T-helper 1 cell (primary cell): Measurements from ENCODE around the gene TRABD.

Experiments used
- DNase-seq, 5 donors: peaks; one replicate each; pipeline ENCODE4 v3.0.0-alpha.2; 2012 to 2020

Gene TRABD

DNA sequence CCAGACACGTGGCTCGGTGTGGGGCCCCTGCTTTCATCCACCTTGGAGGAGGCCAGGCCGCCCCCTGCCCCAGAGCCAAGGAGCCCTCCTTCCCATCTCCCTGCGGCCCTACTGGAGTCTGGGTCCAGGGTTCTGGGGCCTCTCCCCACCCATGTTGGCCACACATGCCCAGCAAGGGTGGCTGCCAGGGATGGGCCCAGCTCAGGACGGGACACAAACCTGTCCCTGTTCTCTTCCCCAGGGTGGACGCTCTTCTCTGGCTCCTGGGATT, 10.6 kb upstream of the TRABD start:
- peak in 1 of 5 donors; percentile 4 for DNase-seq

DNA sequence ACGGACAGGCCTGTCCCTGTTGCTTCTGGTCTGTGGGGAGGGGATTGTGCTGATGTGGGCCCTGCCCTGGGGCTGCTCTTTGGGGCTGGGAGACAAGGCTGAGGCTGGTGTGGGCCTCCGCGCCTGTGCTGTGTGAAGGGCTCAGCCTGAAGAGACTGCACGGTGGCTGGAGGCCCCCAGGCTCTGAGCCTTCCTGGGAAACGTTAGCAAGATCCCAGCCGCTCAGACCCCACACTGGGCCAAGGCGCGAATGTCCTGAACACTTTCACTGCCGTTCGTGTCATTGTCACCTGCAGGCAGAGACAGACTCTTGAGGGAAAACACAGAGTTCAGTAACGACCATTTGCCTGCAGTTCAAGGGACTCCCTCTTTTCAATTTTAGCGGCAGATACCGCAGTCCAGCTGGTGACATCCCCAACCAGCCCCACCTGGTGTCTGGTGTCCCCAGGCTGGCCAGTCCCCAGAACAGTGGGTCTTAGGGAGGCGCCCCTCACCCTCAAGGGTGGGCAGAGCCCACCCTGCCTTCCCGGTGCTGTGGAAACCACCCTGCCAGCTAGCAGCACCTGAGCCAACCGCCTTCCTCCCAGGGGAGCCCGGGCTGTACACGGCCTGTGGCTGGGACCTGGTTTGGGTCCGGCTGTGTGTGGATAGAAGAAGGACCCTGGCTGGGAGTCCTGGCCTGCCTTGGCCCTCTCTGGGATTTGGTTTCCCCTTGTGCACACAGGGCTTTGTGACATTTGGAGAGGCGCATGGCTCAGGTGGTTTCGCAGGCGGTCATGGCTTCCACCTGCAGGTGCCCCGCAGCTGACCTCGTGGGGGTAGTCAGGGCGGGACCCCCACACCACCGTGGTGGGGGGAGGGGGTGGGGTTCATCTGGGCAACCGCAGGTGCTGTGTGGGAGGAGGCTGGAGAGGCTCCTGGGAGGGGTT, 9.5 kb upstream of the TRABD start:
- peak in 2 of 5 donors; percentile 4 to 6 for DNase-seq

DNA sequence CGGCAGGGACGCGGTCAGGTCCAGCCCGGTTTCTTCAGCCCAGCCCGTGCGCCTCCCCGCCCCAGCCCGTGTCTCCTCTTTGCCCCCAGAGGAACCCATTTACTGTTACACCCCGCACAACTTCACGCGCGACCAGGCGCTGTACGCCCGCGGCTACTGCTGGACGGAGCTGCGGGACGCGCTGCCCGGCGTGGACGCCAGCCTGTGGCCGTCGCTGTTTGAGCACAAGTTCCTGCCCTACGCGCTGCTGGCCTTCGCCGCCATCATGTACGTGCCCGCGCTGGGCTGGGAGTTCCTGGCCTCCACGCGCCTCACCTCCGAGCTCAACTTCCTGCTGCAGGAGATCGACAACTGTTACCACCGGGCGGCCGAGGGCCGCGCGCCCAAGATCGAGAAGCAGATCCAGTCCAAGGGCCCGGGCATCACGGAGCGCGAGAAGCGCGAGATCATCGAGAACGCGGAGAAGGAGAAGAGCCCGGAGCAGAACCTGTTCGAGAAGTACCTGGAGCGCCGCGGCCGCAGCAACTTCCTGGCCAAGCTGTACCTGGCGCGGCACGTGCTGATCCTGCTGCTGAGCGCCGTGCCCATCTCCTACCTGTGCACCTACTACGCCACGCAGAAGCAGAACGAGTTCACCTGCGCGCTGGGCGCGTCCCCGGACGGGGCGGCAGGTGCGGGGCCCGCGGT, 8.7 kb upstream of the TRABD start:
- peak in 2 of 5 donors; percentile 4 to 10 for DNase-seq

DNA sequence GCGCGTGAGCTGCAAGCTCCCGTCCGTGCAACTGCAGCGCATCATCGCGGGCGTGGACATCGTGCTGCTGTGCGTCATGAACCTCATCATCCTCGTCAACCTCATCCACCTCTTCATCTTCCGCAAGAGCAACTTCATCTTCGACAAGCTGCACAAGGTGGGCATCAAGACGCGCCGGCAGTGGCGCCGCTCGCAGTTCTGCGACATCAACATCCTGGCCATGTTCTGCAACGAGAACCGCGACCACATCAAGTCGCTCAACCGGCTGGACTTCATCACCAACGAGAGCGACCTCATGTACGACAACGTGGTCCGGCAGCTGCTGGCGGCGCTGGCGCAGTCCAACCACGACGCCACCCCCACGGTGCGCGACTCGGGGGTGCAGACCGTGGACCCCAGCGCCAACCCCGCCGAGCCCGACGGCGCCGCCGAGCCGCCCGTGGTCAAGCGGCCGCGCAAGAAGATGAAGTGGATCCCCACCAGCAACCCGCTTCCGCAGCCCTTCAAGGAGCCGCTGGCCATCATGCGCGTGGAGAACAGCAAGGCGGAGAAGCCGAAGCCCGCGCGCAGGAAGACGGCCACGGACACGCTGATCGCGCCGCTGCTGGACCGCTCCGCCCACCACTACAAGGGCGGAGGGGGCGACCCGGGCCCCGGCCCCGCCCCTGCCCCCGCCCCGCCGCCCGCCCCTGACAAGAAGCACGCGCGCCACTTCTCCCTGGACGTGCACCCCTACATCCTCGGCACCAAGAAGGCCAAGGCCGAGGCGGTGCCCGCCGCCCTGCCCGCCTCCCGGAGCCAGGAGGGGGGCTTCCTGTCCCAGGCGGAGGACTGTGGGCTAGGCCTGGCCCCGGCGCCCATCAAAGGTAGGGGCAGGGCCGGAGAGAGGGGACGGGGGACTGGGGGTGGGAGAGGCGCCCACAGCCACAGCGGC, 7.9 kb upstream of the TRABD start:
- DNase-seq = peak in 2 of 5 donors; percentile 2 to 12

DNA sequence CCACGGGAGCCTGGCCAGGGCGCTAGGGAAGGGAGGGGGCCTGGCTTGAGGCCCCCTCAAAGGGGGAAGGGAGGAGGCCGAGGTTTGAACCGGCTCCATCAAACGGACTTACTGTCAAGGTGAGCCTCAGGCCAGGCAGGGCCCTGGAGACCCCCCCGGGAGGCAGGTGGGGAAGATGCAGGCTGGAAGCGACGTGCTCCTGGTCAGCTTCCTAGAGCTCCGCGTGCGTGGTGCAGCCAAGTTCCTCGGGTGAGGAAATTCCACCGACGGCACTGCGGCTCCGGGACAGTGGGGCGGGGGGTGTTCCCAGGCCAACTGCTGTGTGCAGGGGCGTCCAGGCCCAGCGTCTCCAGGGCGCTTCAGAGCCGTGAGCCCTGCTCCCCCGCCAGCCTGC, 7.2 kb upstream of the TRABD start:
- DNase-seq = no peak

DNA sequence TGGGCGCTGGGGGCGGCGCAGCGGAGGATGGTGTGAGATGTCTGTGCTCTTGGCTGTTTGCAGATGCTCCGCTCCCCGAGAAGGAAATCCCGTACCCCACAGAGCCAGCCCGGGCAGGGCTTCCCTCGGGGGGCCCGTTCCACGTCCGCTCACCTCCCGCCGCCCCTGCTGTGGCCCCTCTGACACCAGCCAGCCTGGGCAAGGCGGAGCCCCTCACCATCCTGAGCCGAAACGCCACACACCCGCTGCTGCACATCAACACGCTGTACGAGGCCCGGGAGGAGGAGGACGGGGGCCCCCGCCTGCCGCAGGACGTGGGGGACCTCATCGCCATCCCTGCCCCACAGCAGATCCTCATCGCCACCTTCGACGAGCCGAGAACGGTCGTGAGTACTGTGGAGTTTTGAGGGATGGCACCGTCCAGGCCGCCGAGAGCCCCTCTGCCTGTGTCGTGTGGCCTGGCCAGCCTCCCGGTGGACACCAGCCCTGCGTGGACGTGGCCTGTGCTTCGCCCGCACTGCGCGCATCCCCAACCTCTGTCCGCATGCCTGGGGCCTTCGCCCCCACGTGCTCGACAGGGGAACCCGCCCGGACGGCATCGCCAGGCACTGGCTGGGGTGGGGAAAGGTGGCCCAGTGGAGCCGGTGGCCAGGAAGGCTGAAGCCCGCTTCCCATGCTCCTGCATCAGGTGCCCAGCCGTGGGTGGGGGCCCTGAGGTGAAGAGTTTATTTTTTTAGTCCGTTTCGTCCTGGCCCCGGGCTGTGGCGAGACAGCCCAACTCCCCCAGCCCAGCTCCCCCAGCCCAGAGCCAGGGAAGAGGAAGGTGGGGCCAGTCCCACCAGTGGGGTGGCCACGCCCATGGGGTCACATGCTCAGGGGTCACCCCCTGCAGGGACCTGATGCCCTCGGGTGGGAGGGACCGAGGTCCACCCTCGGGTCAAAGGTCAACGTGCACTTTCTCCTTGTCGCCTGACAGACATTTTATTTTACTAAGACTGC, 6.5 kb upstream of the TRABD start:
- no peak for DNase-seq

DNA sequence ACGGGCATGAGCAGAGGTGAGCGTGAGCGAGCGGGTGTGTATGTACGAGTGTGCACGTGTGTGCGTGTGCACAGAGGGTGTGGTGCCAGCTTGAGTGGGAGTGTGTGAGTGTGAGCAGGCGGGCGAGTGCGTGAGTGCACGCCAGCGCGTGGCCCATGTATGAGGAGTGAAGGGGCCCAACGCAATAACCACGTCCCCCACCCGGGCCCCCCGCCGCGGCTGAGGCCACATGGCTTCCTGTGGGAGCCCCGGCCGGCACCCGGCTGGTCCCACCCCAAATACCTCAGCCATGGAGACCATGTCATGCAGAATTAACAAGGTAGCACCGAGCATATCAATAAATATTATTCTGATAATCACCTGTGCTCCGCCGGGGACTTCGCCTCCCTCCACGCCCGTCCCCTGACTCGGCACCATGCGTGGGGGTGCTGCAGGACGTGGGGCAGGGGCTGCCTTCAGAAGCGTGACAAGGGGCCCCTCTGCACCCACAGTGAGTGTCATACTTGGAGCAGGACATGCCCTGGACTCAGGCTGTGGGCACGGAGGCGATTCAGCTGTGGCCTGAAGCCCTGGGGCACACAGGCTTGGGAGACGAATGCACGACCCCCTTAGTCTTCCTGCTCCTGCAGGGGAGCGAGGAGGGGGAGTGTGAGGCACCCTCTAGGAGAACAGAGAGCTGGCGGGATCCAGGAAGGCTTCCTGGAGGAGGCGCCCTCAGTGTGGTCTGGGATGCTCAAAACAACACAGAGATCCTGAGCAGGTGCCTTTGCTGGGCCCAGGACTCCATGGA, 5.6 kb upstream of the TRABD start:
- DNase-seq = no peak

DNA sequence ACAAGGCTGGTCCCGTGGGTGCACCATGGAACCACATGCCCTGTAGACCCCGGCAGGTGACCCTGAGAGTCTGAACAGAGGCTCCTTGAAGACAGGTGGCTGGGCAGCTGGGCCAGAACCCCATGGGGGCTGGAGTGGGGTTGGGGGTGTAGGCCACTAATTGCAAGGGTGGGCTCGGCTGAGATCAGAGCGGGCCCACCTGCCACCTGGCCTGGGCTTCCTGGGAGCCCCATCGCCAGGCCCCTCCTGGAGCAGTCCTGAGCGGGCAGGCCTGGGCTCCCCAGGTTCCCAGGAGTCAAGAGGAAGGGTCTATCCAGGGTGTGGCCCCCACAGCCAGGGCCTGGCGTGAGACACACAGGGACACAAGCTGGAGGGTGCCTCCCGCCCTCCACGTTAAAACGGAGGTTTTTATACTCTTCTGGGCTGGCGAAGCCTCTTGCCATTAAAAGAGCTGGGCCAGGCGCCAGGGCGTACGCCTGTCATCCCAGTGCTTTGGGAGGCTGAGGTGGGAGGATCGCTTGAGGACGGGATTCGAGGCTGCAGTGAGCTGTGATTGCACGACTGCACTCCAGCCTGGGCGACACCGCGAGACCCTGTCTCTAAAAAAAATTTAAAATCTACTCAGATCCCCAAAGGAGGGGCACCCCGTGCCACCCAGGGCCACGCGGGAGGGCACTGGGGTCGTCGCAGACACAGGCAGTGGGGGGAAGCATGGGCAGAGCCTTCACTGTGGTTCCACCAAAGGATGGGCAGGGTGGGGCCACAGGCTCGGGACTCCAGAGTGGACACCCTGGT, 4.8 kb upstream of the TRABD start:
- DNase-seq = peak in 1 of 5 donors; percentile 12

DNA sequence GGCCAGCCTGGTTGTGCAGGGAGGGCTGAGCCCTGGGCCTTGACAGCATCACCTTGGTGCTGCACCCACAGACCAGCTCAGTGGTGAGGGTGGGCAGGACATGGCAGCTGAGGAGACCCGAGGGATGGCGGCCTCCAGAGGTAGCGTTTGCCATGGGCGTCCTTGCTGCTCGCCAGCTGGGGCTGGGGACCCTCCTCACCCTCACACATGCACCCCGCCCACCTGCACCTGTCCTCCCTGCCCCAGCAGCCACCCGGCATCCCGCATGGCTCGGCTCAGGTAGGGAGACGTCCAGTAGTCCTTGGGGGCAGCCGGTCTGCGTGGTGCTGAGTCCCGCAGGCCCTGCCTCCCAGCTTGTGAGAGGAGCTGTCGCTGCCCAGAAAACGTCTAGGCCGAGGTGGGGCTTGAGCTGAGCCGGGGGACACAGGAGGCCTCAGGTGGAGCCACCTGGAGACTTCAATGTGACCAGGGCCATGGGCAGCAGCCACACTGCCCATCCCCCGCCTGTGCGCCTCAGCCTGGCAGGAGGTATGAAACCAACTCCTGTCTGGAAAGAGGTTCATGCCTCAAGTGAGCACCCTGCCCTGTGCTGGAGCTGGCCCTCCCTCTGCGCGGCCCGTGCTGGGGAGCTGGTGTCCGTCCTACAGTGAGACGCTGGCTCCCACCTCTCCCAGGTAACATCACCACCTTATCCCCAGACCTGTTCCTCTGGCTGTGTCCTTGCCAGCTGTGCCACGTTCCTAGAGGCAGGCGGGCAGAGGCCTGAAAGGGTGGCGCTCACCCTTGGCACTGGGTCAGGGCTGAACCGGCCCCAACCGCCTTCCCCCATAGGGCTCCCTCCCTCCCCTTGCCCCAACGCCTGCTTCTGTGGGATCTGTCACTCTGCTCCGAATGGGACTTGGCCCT, 3.3 kb upstream of the TRABD start:
- no peak for DNase-seq

DNA sequence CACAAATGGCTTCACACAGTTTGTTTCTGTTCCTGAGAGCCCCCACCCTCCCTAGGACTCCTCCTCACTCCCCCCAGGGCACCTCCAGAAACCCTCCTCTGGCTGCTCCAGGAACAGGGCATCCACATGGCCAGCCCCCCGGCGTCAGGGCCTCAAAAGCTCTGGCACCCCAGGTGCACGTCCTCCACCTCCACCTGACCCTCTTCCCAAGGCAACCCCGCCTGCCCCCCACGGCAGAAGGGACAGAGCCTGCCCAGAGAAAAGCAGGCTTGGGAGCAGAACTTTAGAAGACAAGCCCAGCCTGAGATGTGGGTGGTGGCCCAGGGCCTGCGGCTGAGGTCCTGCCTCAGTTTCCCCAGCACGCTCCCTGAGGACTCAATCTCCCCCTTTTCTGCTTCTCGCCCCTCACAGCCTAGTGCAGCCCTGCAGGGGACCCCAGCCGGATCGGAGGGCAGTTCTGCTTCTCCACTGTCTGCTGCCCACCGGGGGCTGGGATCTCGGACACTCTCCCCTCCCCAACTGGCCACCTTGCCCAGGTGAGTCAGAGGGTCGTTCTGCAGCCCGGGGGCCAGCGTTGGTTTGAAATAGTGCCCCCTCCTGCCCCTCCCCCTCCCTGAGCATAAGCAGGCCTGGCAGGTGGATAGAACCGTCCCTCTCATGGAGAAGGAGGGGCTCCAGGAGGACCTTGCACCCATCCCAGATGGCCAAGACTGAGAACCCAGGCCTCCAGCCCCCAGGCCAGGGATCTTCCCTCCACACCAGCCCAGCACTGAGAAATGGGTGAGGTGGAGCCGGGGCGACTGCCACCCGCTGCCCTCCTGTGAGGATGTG, 2.4 kb upstream of the TRABD start:
- peak in 1 of 5 donors; percentile 4 for DNase-seq

DNA sequence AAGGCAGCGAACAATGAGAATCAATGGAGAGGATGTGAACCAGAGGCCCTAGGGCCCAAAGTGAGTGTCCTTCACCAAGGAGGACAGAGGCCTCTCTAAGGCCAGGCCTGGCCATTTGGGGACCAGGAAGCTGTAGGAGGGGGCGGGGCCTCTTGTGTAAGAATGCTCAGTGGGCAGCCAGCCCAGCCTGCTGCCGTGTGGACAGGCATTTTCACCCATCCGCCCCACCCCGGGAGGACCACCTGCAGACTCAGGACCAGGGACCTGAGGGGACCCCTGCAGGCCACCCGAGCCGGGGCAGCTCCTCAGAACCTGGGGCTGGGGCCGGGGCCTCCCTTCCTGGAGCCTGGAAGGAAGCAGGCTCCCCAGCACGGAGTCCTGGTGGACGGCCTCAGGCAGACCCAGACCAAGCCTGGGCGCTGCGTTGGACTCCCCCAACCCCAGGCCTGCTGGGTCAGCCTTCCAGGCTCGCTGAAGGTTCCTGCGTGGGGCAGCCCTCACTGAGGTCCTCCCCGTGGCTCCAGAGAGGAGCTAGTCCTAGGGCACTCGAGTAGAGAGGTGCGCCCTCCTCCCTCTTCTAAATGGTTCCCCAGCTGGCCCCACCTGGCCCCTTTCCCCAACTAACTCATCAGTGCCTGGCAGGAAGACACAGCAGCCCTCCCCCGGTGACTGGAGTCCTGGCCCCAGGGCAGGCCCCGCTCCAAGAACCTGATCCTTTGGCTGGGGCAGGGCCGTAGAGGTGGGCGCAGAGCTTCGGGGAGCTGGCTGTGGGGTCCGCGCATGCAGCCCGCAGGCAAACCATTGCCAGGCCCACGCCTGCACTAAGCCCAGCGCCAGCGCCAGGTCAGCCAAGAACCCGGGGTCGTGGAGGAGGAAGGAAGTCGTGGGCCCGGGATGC, 1.5 kb upstream of the TRABD start:
- DNase-seq = peak in 1 of 5 donors; percentile 6

DNA sequence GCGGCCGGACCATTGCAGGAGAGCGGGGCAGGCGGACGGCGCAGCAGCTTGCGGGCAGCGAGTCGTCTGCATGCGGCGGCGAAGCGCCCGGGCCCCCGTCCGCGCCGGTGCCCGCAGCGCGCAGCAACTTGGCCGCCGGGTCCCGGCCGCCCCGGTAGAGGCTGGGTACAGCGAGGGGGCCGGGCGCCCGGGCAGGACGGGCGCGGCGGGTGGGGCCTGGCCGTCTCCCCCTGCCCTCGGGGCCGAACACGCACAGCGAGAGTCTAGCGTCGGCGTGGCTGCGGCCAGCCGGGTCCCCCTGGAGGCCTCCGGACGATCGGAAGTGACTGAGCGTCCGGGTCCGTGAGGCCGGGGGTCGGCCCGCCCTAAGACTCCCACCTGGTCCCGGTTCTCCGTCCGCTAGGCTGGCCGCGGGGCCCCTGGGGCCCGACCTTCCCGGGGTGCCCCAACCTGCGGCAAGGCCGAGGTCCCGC, 775 bp upstream of the TRABD start:
- DNase-seq = no peak

DNA sequence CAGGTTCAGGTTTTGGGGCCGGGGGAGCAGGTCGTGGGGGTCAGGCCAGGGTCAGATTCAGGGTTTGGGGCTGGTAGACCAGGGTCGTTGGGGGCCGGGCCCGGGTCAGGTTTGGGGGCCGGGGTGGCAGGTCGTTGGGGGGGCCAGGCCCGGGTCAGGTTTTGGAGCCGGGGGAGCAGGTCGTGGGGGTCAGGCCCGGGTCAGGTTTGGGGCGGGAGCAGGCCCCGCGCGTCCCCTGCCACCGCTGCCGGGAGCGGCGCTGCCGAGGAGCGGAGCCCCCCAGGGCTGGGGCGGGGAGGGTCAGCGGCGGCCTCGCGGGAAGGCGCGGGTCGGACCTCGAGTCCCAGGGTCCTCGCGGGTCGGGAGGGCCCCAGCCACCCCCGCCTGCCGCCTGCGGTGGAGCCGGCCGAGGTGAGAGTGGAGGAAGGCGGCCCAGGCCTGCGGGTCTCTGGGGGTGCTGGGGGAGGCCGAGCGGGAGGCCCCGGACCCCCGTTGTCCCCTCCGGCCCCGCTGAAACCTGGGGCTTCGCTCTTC, 535 bp downstream of the TRABD start:
- no peak for DNase-seq

DNA sequence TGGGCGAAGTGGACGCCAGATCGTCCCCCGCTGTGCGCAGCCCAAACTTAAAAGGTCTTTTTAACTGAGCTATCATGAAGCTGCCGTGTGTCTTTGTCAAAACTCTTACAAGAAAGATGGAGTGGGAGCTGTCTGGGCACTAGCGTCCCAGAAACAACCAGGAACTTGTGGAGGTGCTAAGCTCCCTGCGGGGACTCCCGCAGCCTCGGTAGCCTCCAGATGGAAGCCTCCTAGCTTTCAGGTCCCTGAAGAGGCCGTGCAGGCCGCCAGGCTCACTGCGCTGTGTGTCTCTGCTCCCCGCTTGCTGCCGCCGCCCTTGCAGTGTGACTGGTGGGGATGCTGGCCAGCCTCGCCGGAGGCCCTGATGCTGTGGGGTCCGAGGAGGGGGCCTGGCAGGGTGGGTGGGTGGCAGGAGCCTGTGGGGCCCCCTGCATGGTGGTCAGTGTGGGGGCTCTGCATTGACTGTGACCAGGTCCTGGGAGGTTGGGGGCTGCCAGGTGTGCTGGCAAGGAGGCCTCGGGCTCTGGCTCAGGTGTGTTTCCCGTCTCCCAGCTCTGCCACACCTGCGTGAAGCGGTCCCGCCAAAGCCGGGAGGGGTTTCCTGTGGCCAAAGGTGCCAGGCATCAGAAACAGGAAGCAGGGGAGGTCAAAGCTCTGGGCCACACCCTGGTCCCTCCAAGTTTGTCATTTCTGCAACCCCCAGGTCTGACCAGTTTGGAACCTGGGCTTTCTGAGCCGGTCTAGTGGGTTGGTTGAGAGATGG, 1.2 kb downstream of the TRABD start:
- DNase-seq = peak in 1 of 5 donors; percentile 18

DNA sequence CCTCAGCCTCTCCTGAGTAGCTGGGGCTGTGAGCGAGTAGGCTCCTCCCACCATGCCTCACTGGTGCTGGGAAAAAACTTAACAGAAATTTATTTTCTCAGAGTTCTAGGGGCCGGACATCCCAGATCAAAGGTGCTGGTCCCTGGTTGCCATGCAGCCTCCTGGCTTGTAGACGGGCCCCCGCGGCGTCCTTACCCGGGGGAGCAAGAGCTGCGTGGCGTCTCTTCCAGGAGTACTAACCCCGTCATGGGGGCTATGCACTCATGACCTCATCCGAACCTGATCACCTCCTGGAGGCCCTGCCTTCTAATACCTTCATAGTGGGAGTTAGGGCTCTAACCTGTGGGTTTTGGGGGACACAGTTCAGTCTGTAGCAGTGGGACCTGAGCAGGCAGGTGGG, 2.6 kb downstream of the TRABD start:
- no peak for DNase-seq
